KOPT-K1 (cell line): ENCODE results near the gene SAMD15.
"Not testable (repeated sequence)": the region's sequence is repeated elsewhere in the genome, so short reads cannot be mapped to it uniquely, and the experiment has no call there.

Source experiments
- H3K27ac ChIP-seq: fragments of 200-600 bp; sonication (generic); 2 replicates; pipeline ENCODE4 v1.5.1; 2016; ENCODE audit warnings: antibody characterized with exemption, mild to moderate bottlenecking, low read depth, low read length; ENCODE audit not compliant: poor library complexity, severe bottlenecking
- H3K36me3 ChIP-seq: fragments of 200-600 bp; sonication (generic); 2 replicates; pipeline ENCODE4 v1.5.1; 2017; ENCODE audit warnings: antibody characterized with exemption, mild to moderate bottlenecking, low read length, moderate library complexity; ENCODE audit not compliant: insufficient read depth
- H3K9me3 ChIP-seq: fragments of 200-600 bp; sonication (generic); 2 replicates; pipeline ENCODE4 v1.5.1; 2017; ENCODE audit warnings: antibody characterized with exemption, low read length, mild to moderate bottlenecking; ENCODE audit not compliant: insufficient read depth, poor library complexity, severe bottlenecking

Gene SAMD15

DNA sequence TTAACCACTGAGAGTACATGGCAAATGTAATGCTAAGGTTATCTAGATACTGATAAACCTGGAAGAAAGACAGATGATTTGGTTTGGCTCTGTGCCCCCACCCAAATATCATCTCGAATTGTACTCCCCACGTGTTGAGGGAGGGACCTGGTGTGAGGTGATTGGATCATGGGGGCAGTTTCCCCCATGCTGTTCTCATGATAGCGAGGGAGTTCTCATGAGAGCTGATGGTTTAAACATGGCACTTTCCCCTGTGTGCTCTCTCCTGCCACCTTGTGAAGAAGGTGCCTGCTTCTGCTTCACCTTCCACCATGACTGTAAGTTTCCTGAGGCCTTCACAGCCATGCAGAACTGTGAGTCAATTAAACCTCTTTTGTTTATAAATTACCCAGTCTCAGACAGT lies 32.0 kb downstream of the SAMD15 start:
- Histone ChIP-seq H3K9me3 (no peaks in the 10 kb centered on the region), H3K36me3 (no peaks in the 10 kb centered on the region), H3K27ac (no peak overlapping the region)

DNA sequence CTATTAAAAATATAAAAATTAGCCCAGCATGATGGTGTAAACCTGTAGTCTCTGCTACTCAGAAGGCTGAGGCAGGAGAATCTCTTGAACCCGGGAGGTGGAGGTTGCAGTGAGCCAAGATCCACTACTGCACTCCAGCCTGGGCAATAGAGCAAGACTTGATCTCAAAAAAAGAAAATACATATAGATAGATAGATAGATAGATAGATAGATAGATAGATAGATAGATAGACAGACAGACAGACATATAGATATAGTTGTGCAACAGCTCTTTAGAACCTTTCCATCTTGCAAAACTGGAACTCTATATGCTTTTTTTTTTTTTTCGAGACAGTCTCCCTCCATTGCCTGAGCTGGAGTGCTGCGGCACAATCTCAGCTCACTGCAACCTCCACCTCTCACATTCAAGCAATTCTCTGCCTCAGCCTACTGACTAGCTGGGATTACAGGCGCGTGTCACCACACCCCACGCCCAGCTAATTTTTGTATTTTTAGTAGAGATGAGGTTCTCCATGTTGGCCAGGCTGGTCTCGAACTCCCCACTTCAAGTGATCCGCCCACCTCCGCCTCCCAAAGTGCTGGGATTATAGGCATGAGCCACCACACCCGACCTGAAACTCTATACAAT lies 38.3 kb downstream of the SAMD15 start:
- not testable (repeated sequence) for H3K27ac ChIP-seq, H3K36me3 ChIP-seq
- peaks cover 13% of the 10 kb centered on the region for H3K9me3 ChIP-seq

- peaks cover 13% of the 10 kb centered on the region for H3K9me3 ChIP-seq
- not testable (repeated sequence) for H3K36me3 ChIP-seq, H3K27ac ChIP-seq
These were observed 38.9 kb downstream of the SAMD15 start for GRCh38 chr14:77416098-77416497.

- Histone ChIP-seq H3K27ac (no peak overlapping the region), H3K9me3 (peaks cover 13% of the 10 kb centered on the region), H3K36me3 (0 out of 2 replicates have a peak, but pooled peaks cover 4% of the 10 kb centered on the region)
These were observed 39.7 kb downstream of the SAMD15 start for GRCh38 chr14:77416836-77417235.

- Histone ChIP-seq H3K36me3 (peaks cover 41% of the 10 kb centered on the region), H3K9me3 (peaks cover 13% of the 10 kb centered on the region), H3K27ac (no peak overlapping the region)
These were observed 44.0 kb downstream of the SAMD15 start for GRCh38 chr14:77421201-77421600.

GRCh38 chr14:77423423-77423822 lies 46.2 kb downstream of the SAMD15 start, which contains the start of gene NOXRED1:
Gene NOXRED1, minus strand, starts transcription at chr14:77423523. Its CDS starts 634 bp downstream, at chr14:77422889.
- Histone ChIP-seq H3K36me3 (peaks cover 63% of the 10 kb centered on the region), H3K9me3 (peaks cover 13% of the 10 kb centered on the region), H3K27ac (no peak within 1 kb of the TSS)

- Histone ChIP-seq H3K27ac (no peak overlapping the region), H3K36me3 (peaks cover 78% of the 10 kb centered on the region), H3K9me3 (no peaks in the 10 kb centered on the region)
These were observed 47.7 kb downstream of the SAMD15 start for GRCh38 chr14:77424862-77425261.

GRCh38 chr14:77426396-77426795 lies 49.2 kb downstream of the SAMD15 start:
- H3K27ac ChIP-seq: no peak overlapping the region
- H3K9me3 ChIP-seq: no peaks in the 10 kb centered on the region
- peaks cover 87% of the 10 kb centered on the region for H3K36me3 ChIP-seq

GRCh38 chr14:77436042-77436441 lies 58.9 kb downstream of the SAMD15 start:
- Histone ChIP-seq H3K36me3 (peaks cover 80% of the 10 kb centered on the region), H3K9me3 (no peaks in the 10 kb centered on the region), H3K27ac (no peak overlapping the region)

- no peak overlapping the region for H3K27ac ChIP-seq
- H3K36me3 ChIP-seq: peaks cover 84% of the 10 kb centered on the region
- no peaks in the 10 kb centered on the region for H3K9me3 ChIP-seq
These were observed 61.4 kb downstream of the SAMD15 start for GRCh38 chr14:77438596-77438995.

GRCh38 chr14:77439861-77440260 lies 62.7 kb downstream of the SAMD15 start:
- peaks cover 81% of the 10 kb centered on the region for H3K36me3 ChIP-seq
- no peak overlapping the region for H3K27ac ChIP-seq
- H3K9me3 ChIP-seq: no peaks in the 10 kb centered on the region
